Memory B cell (primary cell): ENCODE measurements around the gene TLR3.
A peak's percentile ranks its signal among the peaks of the same experiment; 100 is the strongest.

Experiments
- ATAC-seq: fragments of 150-1000 bp; cut with Tn5 transposase; 2 replicates; pipeline ENCODE4 v1.10.0; 2021; ENCODE audit warnings: low read depth, mild to moderate bottlenecking, moderate library complexity
- DNase-seq, 2 donors: peaks; one replicate each; pipeline ENCODE4 v3.0.0; 2022; ENCODE audit warnings: low spot score in 2 of 2
- H3K27ac Mint-ChIP-seq: one replicate; pipeline ENCODE4 v1.8.0; 2022; ENCODE audit warnings: mild to moderate bottlenecking, moderate library complexity, mixed read lengths
- H3K27me3 Mint-ChIP-seq: one replicate; pipeline ENCODE4 v1.8.0; 2022; ENCODE audit warnings: mixed read lengths
- H3K36me3 Mint-ChIP-seq: one replicate; pipeline ENCODE4 v1.8.0; 2022; ENCODE audit warnings: mild to moderate bottlenecking, mixed read lengths
- H3K4me1 Mint-ChIP-seq: one replicate; pipeline ENCODE4 v1.8.0; 2022; ENCODE audit warnings: mixed read lengths
- H3K4me3 Mint-ChIP-seq: one replicate; pipeline ENCODE4 v1.8.0; 2022; ENCODE audit warnings: mild to moderate bottlenecking, moderate library complexity, mixed read lengths
- H3K9me3 Mint-ChIP-seq: one replicate; pipeline ENCODE4 v1.8.0; 2022; ENCODE audit warnings: mixed read lengths

TLR3 gene

DNA sequence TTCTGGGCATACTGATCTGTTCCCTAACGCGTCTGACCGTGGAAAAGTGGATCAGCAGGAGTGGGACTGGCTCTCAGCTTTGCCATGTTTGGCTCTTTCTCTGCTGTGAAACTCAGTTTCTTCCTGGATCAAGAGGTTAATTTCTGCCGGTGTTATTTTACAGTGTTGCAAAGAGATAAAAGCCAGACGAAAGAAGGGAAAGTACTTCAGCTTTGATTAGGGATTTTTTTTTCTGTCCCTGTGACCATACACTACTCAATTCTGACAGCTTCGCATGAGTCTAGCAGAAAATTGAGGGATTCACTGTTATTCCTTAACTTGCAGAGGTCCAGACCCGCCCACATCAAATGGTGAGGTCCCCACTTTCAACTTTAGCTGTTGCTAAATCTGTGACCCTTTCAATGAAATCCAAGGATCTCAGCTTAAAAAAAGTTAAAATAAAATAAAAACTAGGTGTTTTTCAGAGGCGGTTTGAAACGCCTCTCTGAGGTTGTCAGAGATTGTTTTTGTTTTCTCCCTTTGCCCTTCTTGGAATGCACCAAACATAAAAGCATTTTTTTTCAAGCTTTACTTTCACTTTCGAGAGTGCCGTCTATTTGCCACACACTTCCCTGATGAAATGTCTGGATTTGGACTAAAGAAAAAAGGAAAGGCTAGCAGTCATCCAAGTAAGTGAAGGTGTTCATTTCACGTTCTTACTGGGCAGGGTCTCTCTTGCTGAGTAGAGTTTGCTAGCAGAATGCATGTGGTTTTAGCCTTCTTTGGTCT, at the start of gene TLR3:
TLR3 (plus strand) TSS at position 576 of the 768 bp plus-strand sequence. CDS start 7,464 bp downstream, outside the sequence.
- Mint-ChIP-seq H3K4me3 (peak within 1 kb of the TSS; percentile 52), H3K36me3 (no peaks in the 10 kb centered on the region), H3K27me3 (peaks cover 16% of the 10 kb centered on the region), H3K9me3 (no peaks in the 10 kb centered on the region), H3K27ac (no peak within 1 kb of the TSS), H3K4me1 (peaks cover 11% of the 10 kb centered on the region)
- no peak for DNase-seq
- no peak for ATAC-seq

DNA sequence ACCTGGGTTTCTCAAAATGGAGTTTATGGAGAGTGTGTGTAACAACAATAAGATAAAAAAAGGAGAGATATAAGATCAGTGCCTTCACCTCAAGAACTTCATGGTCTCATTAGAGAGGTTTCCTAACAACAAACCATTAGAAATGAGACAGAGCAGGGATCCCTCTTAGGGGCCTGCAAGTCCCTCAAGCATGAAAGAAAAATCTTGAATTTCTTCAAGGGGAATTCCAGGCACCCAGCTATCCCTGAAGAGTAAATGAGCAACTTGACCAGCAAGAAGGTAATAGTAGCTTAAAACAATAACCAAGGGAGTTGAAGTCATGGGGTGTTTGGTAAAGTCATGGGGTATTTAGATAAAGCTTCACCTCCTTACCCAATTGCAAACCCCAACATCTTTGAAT, 49.7 kb upstream of the TLR3 start:
- Mint-ChIP-seq H3K27ac (no peak overlapping the region), H3K4me1 (no peaks in the 10 kb centered on the region), H3K27me3 (peaks cover 8% of the 10 kb centered on the region), H3K9me3 (no peaks in the 10 kb centered on the region), H3K36me3 (no peaks in the 10 kb centered on the region), H3K4me3 (no peak overlapping the region)
- DNase-seq (no peak), ATAC-seq (no peak)

DNA sequence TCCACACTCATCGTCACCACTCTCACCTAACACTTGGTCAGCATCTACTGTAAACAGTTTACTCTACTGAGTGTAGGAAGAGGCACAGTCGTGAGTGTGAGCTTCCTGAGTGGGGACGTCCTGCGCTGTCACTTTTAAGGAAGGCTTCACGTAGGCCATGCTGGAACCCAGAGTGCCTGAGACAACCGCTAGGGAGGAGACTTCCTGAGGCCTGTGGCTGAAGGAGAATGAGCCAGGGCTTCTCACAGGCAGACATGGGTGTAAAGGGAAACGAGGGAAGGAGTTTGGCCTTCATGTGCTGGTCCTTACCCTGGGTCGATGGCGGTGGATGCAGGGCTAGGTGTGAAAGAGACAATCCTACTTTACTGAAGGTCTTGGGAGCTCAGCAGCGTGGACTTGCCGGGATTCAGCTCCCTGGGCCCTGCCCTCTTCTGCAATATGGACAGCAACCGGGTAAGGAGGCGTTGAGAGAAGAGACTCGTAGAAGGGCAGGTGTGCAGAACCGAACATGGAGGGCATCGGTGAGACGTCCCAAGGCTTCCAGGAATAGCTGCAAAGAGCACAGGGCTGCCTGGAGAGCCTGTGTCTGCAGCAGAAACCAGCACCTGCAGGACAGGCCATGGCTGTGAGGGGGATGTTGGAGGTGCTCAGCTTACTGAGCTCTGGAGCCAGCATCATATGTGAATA, 48.7 kb upstream of the TLR3 start:
- no peak overlapping the region for H3K27ac Mint-ChIP-seq
- no peaks in the 10 kb centered on the region for H3K4me1 Mint-ChIP-seq

DNA sequence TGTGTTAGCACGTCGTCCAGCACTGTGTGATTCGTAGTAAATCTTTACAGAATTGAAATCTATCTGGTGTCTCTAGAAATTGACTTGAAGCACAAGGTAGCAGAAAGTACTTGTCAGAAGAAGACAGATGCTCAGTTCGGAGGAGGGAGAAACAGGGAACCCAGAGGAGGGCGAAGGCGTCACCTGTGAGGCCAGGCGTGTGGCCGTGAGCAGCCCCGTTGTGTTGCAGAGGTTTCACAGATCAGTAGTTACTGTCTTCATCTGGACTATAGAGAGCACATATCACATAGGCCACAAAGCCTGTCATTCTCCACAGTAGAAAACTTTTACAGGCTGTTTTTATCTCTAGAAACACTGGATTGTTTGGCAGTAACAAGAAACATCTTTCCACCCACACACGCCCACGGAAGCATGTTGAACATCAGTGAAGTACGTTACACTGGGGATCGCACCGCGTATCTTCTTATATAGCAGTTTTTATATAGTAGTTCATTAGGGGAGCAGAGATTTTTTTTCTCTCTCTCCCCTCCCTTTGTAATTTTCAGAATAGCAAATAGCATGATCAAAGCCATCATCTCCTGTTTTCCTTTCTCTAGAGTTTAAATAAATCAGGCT, 48.1 kb upstream of the TLR3 start:
- DNase-seq (no peak), ATAC-seq (no peak)
- H3K9me3 Mint-ChIP-seq, result no peaks in the 10 kb centered on the region
- H3K27me3 Mint-ChIP-seq, result peaks cover 7% of the 10 kb centered on the region
- no peak overlapping the region for H3K4me3 Mint-ChIP-seq
- H3K36me3 Mint-ChIP-seq, result no peaks in the 10 kb centered on the region
- H3K27ac Mint-ChIP-seq, result no peak overlapping the region
- no peaks in the 10 kb centered on the region for H3K4me1 Mint-ChIP-seq

More for the DNA sequence above, 48.7 kb upstream of the TLR3 start:
- peaks cover 9% of the 10 kb centered on the region for H3K27me3 Mint-ChIP-seq
- DNase-seq (no peak), ATAC-seq (no peak)
- H3K4me3 Mint-ChIP-seq, result no peak overlapping the region
- H3K9me3 Mint-ChIP-seq, result no peaks in the 10 kb centered on the region
- H3K36me3 Mint-ChIP-seq, result no peaks in the 10 kb centered on the region

DNA sequence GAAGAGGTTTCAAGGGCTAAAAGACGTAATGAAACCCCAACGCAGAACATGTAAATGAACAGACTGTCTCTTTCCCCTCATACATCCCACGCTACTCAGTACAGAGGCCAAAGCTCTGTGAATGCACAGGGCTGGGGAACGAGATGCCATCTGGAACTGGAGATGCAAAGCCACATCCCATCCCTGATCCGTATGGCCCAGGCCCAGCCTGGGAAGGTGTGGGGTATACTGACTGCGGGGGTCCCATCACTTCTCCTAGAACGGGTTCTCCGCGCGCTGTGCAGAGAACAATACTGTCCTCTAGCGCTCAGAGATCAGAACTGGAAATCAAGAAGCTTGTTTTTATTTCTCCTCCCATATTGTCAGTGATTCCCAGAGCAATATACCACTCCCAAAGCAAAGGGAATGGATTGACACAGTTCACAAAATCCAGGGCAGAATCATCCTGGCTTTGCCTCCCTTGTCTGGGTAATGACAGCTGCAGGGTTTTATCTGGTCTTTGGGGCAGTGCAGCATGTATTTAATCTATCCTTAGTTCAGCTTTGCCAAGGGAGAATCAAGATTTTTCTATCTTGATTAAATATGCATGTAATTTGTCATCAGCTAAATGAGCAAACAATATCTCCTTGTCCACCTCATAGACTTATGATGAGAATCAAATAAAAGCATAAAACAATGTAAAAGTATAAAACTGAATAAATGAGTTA, 47.3 kb upstream of the TLR3 start:
- Mint-ChIP-seq H3K4me3 (no peak overlapping the region), H3K36me3 (no peaks in the 10 kb centered on the region), H3K9me3 (no peaks in the 10 kb centered on the region), H3K27me3 (peaks cover 9% of the 10 kb centered on the region), H3K27ac (no peak overlapping the region), H3K4me1 (no peaks in the 10 kb centered on the region)
- no peak for DNase-seq
- no peak for ATAC-seq

DNA sequence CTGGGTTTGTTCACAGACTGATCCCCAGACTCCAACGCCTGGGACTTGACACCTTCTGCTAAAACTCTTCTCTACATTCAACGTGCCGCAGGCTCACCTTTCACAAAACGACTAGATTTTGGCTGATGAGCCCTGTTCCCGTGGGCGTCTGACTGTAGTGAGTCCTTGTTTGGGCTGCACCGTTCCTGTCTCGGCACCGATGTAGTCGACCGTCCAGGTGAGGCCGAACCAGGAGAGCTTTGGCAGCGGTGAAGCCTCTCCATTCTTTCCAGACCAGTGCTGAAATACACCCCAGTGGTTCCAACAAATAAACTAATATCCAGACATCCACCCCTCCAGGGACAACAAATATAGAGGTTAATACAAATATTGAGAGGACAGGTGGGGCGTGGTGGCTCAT, 45.0 kb upstream of the TLR3 start:
- DNase-seq, result no peak
- H3K27me3 Mint-ChIP-seq, result peaks cover 13% of the 10 kb centered on the region
- H3K4me1 Mint-ChIP-seq, result no peaks in the 10 kb centered on the region
- no peak overlapping the region for H3K27ac Mint-ChIP-seq
- H3K36me3 Mint-ChIP-seq, result no peaks in the 10 kb centered on the region
- ATAC-seq, result no peak
- no peak overlapping the region for H3K4me3 Mint-ChIP-seq
- no peaks in the 10 kb centered on the region for H3K9me3 Mint-ChIP-seq

DNA sequence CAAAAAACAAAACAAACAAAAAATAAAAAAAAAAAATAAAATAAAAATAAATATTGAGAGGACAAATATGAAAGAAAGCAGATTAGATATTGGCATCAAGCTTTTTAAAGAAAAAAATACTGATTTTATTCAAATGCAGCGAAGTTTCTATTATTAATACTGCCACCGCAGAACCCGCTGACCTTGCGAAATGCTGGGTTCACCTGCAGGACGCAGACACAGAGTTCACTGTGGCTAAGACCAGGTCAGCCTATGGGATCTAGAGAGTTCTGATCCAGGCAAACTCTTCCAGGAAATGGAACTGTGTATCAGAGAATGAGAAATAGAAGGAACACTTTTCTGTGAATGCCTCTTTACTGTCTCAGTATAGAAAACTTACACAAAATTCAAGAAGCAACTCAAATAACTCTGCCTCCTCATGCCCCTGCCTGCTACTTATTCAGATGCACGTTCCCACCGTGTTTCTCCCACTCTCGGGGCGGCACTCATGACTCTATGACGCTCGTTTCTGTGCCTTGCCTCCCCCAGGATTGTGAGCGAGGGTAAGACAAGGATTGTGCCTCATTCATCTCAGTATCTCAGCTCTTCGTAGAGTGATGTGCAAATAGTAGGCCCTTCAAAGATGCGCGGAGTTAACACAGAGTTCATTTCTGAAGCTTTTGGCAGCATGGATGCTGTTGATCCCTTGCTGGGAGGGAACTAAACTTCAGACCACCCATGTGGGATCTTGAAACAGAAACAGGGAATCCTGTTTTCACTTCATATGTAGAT, 44.1 kb upstream of the TLR3 start:
- Mint-ChIP-seq H3K36me3 (no peaks in the 10 kb centered on the region), H3K4me1 (no peaks in the 10 kb centered on the region), H3K4me3 (no peak overlapping the region), H3K27me3 (peaks cover 15% of the 10 kb centered on the region), H3K9me3 (no peaks in the 10 kb centered on the region), H3K27ac (no peak overlapping the region)
- no peak for DNase-seq
- no peak for ATAC-seq

DNA sequence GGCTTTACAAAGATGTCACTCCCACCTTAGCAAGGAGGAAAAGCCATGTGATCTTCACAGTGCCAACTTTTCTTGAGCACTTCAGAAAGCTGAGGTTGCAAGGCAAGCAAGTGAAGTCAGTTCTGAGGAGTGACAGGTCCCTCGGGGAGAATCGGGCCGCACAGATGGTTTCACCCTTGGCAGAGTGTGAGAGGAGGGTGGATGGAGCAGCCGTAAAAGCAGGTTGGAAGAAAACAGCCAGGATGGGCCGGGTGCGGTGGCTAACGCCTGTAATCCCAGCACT, 43.6 kb upstream of the TLR3 start:
- Mint-ChIP-seq H3K36me3 (no peaks in the 10 kb centered on the region), H3K27me3 (peaks cover 15% of the 10 kb centered on the region), H3K9me3 (no peaks in the 10 kb centered on the region), H3K4me1 (no peaks in the 10 kb centered on the region), H3K27ac (no peak overlapping the region), H3K4me3 (no peak overlapping the region)
- ATAC-seq (no peak), DNase-seq (no peak)

DNA sequence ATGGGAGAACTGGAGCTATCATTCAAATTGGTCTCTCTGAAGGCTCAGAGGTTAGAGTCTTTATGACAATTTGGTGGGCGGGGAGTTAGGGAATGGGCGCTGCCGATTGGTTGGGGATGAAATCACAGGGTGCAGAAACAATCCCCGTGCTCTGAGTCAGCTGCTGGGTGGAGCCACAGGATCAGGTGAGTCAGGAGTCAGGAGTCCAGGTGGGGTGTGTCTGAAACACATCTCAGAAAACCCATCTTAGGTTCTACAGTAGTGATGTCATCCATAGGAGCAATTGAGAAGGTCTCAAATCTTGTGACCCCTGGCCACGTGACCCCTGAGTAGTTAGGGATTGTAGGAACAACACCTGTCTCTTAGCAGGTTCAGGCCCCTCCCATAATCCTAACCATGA, 41.6 kb upstream of the TLR3 start:
- H3K27me3 Mint-ChIP-seq, result peaks cover 23% of the 10 kb centered on the region
- H3K36me3 Mint-ChIP-seq, result no peaks in the 10 kb centered on the region
- DNase-seq, result no peak
- no peaks in the 10 kb centered on the region for H3K9me3 Mint-ChIP-seq
- no peak overlapping the region for H3K4me3 Mint-ChIP-seq
- ATAC-seq, result no peak
- no peaks in the 10 kb centered on the region for H3K4me1 Mint-ChIP-seq
- H3K27ac Mint-ChIP-seq, result no peak overlapping the region

DNA sequence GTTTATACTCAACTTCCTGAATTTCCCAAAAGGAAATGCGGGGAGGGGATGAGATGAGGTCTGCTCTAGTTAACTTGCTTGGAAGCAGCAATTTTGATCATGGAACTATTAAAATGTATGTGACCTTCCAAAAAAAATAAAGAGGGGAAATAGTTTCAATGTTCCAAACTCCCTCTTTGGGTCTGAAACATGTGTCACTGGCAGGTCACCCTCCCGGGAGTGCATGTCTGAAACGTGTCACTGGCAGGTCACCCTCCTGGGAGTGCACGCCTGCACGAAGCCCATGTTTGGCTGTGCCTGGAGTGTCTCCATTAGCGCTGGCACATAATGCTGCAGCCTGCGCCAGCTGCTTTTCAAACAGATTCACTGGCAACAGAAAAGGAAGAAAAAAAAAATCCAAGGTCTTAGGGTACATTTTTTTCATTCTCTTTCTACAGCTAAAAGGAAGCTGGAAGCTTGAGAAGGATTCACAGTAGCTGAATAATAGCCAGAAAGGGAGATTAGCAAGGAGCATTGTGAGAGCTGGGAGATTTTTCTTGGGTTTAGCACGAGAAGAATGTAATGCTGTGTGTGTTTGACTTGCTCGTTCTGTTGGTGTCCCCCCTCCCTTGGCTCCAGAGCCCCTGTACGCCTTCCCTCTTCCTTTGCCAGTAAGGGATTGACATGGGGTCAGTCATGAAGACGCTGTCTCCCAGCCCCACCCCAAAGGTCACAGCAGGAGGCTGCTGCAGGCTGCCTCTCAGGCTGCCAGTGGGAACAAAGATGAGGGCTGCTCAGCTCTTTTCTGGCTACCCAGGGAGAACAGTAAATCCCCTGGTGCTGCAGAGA, 39.2 kb upstream of the TLR3 start:
- no peaks in the 10 kb centered on the region for H3K36me3 Mint-ChIP-seq
- H3K4me3 Mint-ChIP-seq, result no peak overlapping the region
- H3K4me1 Mint-ChIP-seq, result no peaks in the 10 kb centered on the region
- no peak for ATAC-seq
- DNase-seq, result no peak
- no peaks in the 10 kb centered on the region for H3K9me3 Mint-ChIP-seq
- H3K27me3 Mint-ChIP-seq, result peaks cover 26% of the 10 kb centered on the region
- H3K27ac Mint-ChIP-seq, result no peak overlapping the region

DNA sequence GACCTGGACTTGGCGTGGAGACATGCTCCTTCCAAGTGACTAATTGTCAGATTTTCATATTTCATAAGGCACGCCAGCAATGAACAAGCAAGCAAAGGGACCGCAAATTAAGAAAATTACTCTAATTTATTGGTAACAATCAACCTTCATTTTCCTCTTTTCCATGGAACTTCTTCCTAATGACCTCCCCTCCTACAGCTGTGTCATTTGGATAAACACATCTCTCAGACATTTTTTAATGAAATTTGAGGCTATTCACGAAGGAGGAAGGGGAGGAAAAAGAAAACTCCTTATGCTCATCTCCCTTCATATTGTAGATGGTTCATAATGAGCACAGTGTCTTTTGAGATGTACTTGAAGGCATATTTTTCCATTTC, 38.6 kb upstream of the TLR3 start:
- Mint-ChIP-seq H3K4me1 (no peaks in the 10 kb centered on the region), H3K9me3 (peaks cover 2% of the 10 kb centered on the region), H3K27ac (no peak overlapping the region), H3K4me3 (no peak overlapping the region), H3K36me3 (no peaks in the 10 kb centered on the region), H3K27me3 (peaks cover 26% of the 10 kb centered on the region)
- ATAC-seq (no peak), DNase-seq (no peak)

DNA sequence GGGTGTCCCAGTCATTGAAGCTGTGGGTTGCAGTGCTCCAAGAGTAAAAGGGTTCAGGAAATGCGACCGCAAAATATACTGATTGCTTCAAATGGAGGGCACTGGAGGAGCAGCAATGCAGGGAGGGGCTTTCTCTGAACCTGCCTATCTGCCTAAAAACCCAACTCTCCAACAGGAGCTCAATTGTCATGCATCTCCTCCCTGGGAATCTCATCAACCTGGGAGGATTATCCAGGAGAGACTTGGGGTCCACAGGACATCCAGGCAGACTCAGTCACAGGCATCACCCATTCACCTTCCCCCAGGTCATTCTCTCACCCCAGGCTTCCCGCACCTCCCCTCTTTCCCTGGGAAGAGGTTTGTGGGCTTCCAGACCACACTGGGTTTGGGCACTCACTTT, 38.2 kb upstream of the TLR3 start:
- Mint-ChIP-seq H3K9me3 (peaks cover 2% of the 10 kb centered on the region), H3K27ac (no peak overlapping the region), H3K36me3 (no peaks in the 10 kb centered on the region), H3K4me1 (no peaks in the 10 kb centered on the region), H3K27me3 (peaks cover 26% of the 10 kb centered on the region), H3K4me3 (no peak overlapping the region)
- DNase-seq (no peak), ATAC-seq (no peak)

DNA sequence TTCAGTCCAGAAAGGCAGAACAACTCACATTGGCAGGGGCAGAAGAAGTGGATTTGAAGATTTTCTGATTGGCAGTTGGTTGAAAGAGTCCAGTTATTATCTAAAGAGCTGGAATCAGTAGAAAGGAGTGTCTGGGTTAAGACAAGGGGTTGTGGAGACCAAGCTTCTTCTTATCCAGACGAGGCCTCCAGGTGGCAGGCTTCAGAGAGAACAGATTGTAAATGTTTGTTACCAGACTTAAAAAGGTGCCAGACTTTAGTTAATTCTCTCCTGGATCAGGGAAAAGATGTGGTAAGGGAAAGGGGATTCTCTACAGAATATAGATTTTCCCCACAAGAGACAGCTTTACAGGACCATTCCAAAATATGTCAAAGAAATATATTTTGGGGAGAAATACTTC, 36.7 kb upstream of the TLR3 start:
- Mint-ChIP-seq H3K9me3 (peaks cover 2% of the 10 kb centered on the region), H3K4me3 (no peak overlapping the region), H3K36me3 (no peaks in the 10 kb centered on the region), H3K27me3 (peaks cover 28% of the 10 kb centered on the region), H3K4me1 (no peaks in the 10 kb centered on the region), H3K27ac (no peak overlapping the region)
- DNase-seq (no peak), ATAC-seq (no peak)
